HG02588 (cell line): ENCODE measurements around the gene PTPN5.
A peak's percentile ranks its signal among the peaks of the same experiment; 100 is the strongest.

ENCODE experiments used
- ATAC-seq: cut with Tn5 transposase; IDR thresholded peaks from one replicate; pipeline ENCODE4 v1.9.1; 2021; ENCODE audit warnings: mild to moderate bottlenecking, moderate library complexity; ENCODE audit not compliant: unreplicated experiment

The PTPN5 gene

DNA sequence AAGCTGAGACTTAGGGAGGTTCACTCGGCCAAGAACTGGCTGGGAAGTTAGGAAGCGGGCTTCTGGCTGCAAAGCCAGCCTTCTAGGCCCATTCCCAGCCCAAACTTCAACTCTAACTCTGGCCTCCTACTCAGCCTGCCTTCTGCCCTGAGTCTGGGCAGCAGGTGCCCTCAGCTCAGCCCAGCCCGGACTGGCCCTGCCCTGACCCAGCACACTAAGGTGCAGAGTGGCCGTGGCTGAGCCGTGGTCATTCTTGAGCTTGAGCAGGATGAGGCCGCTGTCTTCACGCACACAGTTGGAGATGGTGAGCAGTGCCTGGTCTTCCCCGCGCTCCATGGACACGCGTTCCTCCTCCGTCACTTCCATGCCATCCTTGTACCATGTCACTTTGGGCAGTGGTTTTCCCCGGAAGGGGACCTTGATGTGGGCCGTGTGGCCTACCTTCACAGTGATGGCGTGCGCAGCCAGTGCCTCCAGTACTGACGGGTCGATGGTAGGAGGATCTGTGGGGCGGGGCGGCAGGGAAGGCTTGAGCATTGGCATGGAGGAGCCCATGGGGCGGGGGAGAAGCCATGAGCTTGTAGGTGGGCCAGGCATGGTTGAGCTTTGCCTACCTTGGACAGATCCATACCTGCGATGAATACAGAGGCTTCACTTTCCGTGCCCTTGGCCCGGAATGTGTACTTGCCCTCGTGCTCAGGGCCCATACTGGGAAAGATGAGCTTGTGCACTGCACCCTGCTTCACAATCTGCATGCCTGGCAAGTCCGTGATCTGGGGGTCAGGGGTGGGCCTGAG lies 77.8 kb downstream of the PTPN5 start:
- no peak for ATAC-seq

DNA sequence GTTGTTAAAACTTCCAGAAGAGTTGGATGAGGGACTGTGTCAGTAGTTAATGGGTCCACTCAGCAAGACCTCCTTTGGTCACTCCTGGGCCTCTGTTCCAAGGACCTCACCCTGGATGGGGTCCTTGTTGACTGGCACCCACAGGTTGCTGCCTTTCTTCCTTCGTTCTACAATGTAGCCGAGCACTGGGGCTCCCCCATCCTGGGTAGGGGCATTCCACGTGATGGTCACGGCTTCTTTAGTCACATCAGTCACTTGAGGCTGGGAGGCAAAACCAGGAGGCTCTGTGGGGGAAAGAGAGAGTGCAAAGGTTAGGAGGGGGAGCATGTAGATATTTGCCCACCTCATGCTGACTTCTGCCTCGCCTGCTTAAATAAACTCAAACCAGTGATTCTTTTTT lies 81.1 kb downstream of the PTPN5 start:
- no peak for ATAC-seq

DNA sequence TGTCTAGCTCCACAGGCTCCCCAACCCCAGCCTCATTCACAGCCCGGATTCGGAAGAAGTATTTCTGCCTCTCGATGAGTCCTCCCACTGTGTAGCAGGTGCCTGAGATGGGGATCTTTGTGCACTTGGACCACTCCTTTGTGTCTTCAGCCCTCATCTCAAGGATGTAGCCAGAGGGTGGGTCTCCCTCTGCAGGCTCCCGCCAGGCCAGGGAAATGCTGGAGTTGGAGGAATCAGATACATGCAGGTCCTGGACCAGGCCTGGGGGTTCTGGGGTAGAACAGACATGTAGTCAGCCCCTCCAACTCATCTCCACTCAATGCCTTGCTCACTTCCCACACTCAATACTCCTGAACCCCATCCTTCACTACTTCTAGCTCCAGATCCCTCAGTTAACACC lies 82.2 kb downstream of the PTPN5 start:
- no peak for ATAC-seq

DNA sequence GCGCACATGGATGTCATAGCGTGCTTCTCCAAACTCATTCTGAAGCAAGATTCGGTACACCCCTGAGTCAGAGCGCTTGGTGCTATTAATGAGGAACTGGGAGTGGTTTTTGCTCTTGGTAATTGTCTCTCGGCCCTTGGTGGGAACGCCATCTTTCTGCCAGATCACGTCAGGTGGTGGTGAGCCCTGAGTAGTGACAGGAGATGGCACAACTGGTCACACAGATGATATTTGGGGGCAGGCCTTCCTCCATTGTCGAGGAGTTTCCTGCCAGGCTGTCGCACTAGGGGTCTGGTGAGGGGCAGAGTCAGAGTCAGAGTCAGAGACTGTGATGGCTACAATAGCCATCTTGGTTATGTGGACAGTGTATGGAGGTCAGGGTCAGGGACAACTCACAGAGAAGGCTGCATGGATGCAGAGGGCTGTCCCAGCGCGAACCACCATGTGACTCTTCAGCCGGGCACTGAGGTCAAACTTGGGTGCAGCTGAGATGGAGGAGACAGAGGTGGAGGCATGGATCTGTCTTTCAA lies 83.7 kb downstream of the PTPN5 start:
- no peak for ATAC-seq

DNA sequence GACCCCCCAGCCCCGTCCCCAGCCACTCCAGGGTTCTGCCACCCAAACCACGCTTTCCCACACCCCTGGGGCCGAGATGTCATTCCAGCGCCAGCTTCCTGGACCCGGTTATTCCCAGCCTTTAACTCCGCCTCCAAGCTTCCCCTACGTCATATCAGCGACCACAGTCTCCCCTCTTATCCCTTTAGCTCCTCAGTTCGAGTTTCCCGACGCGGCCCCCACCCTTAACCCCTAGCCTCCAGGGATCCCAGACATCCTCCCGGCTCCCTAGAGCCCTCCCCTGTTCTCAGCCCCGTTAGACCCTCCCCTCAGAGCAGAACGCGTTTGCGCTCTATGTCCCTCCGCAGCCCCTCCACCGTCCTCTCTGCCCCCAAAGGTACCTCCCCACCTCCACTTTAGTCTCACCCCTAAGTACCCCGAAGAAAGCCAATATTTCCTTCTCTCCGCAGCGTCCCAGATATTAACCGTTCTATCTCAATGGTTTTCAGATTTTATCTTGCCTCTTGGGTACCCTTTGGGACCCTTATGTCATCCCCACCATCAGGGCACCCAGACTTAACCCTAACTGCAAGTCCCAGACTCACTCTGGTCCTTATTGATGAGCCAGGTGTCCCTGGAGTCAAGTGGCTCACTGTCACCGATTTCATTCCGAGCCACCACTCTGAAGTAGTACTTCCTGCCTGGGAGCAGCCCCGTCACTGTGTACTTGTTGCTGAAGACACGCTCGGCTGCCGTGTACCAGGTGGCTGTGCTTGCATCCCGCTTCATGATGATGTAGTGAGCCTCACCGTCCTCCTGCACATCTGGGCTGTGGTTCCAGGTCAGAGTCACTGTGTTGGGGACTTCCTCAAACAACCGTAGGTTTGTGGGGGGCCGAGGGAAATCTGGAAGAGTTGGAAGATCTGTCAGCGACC lies 85.0 kb downstream of the PTPN5 start:
- peak; percentile 43 for ATAC-seq

DNA sequence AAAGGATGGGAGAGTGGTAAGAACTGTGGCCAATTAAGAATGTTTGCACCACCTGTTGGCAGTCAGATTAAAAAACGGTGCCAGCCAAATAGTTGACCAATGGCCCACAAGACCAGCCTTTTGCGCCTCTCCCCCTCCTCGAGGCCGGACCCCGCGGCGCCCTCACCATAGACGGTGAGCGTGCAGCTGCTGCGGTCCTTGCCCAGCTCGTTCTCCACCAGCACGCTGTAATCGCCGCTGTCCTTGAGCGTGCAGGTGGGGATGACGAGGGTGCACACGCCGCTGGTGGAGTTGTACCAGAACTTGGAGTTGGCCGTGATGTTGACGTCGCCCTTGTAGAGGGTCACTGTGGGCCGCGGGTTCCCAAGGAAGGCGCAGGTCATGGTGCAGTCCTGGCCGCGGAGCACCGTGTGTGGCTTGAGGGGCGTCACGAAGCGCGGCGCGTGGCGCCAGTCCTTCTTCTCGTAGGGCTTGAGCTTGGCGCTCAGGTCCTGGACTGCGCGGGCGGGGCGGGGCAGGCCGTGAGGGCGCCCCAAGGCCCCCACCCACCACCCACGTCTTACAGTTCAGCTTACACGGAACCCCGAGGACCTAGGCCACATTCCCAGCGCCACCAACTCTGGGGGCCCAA lies 85.8 kb downstream of the PTPN5 start:
- no peak for ATAC-seq

DNA sequence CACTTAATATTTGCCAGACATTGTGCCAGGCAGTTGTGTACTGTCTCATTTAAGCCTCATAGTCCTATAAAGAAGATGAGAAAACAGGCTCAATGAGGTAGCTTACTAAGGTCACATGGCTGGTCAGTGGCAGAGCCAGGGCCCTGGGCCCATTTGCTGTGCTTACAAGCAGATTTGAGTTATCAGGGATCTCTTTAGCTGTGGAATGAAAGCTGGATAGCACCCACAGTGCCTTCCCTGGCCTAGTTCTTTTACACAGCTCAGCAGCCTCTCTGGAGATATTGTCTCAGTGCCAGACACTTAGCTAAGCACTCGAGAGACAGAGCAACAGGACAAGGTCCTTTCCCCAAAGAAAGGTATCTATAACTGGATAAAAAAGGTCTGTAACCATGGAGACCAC lies 86.9 kb downstream of the PTPN5 start:
- no peak for ATAC-seq

DNA sequence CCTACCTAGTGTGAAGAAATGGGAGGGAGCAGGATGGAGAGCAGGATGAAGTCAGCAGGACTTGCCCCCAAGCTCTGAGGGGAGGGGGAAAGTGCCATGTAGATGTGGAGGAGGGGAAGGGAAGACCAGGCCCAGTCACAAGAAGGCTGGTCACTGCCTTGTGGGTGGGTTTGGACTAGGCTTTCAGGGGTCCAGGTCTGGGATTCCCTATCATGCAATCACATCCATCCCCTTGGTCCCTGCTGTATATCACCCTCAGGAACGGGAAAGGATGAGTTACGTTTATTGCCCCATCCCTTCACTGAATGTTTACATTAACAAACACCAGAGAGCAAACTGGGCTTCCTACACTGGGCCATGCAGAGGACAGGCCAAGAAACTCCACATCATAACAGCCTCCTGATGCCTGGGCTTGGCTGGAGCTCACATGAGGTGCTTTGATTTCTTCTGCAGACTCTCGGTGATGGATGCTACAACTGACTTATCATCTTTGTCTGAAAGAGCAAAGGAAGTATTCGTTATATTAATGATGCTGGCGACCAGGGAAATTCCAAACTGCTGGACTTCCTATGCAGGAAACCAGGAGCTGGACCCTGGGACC lies 87.5 kb downstream of the PTPN5 start:
- no peak for ATAC-seq

DNA sequence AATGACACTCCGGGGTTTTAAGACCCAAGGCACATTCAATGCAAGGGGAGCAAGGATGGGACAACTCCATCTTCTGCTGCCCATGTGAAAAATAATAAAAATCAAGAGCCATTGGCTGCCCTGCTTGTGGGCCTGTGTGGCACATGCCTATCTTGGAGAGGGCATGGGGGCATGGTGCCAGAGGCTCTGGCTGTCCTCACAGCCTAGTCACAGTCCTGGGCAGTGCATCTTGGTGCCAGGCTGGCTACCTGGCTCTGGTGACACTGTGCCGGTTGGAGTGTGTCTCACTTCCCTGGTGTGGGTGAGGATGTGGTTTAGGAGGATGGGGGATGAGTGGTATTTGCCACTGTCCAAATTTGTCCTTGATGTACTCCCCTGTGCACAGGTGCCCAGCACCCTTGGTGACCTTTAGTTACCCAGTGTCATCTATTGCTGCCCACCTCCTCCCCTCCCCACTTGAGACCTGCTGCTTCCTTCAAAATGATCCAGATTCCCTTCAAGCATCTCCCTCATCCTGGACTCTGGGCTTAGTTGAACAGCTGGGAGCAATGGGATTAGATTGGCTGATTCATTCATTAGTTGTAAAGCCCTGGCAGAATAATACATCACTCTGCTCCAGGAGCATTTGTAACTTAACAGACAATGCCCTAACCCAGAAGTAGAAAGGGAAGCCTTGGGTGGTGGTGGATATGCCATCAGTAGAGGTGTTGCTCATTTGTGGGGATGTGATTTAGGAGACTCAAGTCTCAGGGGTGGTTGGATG lies 88.4 kb downstream of the PTPN5 start:
- ATAC-seq, result no peak

DNA sequence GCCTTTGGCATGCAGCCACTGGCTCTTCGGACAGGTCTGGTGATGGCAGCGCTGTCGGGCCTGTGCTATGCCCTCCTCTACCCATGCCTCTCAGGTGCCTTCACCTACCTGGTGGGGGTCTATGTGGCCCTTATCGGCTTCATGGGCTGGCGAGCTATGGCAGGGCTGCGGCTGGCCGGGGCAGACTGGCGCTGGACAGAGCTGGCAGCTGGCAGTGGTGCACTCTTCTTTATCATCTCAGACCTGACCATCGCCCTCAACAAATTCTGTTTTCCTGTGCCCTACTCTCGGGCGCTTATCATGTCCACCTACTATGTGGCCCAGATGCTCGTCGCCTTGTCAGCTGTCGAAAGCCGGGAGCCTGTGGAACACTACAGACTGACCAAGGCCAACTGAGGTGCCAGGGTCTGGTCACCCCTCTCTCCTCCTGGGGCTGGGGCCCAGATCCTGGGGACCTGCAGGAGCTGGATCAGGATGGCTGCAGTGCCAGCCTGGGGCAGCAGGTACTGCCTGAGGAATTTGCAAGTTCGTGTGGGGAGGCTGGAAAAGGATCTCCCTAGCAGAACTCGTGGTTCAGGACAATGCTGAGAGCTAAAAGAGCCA lies 89.9 kb downstream of the PTPN5 start:
- no peak for ATAC-seq

DNA sequence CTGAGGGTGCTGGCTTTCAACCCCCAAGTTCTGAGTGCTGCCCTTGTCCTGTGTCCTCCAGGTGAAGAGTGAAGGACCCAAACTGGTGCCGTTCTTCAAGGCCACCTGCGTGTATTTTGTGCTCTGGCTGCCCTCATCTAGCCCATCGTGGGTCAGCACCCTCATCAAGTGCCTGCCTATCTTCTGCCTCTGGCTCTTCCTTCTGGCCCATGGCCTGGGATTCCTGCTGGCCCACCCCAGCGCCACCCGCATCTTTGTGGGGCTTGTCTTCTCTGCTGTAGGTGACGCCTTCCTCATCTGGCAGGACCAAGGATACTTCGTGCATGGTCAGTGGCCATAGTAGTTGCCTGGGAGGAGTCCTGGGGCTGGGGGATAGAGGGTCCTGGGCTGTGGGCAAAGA lies 90.7 kb downstream of the PTPN5 start:
- ATAC-seq, result no peak

DNA sequence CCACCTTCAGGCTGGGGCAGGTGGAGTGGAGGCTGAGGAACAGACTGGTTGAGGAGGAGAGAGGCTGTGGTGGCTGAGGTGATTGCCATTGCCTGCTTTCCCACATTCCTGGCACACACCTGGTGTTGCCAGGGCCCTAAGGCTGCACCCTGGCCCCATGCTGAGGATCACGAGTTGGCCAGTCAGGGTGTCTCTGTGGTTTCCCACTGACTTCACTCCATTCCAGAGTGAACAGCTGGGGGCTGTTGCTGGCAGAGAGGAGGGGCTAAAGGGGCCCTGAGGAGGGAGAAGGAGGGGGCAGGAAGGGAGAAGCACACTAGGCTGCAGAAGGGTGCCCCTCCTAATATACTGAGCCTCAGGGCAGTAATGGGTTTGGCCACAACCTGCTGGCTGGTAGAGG lies 91.2 kb downstream of the PTPN5 start:
- ATAC-seq, result no peak

DNA sequence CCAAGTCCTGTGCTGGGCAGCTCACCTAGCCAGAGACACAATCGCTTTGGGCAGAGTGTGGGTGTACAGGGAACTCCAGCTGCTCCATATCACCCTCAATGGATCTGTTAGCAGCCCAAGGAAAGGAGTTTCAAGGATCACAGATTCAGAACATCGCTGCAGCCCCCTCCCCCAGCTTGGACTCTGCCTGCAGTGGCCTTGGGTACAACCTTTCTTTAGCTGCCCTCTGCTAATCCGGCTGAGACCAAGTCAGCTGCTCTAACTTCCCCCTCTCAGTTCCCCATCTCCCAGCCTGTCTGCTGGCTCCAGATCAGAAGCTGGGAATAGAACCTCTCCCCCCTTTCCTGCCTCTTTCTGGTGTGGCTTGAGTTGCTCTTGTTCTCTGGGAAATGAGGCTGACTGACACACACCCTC lies 91.7 kb downstream of the PTPN5 start:
- no peak for ATAC-seq

DNA sequence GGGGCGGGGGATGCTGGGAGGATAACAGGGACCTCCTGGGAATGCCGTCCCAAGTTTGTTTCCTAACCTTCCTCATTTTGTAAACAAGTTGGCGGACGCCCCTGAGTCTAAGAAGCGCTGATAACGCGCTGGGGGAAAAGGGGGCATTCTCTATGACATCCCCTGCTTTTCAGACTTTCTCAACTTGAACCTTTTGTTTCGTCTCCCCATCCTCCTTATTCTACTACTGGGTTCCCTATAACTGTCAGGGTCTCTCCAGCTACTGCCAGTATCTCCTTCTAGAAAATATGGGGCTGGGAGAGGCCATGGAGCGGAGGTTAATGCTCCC lies 92.4 kb downstream of the PTPN5 start:
- ATAC-seq, result no peak

DNA sequence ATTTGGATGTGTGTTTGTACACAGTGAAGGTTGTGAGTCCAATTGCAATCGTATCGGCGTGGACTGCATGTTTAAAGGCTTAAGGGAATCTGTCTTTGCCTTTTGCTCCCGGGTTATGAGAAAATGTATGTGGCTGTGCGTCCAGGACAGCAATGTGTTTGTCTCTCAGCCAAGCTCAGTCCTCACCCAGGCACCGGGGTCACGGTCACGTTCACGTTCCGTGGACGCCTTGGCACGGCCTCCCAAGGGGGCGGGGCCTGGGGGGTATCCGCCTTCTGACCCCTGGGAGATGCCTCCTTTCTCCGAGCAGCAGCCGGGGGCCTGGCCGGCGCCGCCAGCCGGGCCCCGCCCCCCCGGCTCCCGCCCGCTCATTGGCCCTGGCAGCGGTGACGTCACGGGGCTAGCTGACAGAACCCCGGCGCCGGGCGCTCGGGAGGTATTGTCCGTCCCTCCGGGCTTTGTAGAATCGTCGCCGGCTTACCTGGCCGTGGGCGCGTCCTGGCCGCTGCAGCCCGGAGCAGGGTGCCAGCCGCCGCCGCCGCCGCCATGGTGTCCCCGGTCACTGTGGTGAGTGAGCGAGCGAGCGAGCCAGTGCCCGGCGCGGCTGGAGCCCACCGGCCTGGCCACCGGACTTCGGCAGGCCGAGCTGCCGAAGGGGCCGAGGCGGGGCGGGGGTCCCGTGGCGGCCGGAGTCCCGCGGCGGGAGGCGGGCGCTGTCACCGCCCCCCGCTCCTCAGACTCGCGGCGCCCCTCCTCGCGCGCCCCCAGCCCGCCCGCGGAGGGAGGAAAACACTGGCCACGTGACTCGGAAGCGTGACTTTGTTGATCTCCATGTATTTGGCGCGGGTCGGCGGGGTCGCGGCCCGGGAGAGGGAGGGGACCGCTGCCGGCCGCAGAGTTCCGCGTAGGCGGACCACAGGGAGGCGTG lies 93.0 kb downstream of the PTPN5 start, which contains the start of gene TMEM86A:
TMEM86A (plus strand) TSS at position 439 of the 928 bp plus-strand sequence; CDS start at position 547, 108 bp downstream.
- ATAC-seq, result peak; percentile 93

DNA sequence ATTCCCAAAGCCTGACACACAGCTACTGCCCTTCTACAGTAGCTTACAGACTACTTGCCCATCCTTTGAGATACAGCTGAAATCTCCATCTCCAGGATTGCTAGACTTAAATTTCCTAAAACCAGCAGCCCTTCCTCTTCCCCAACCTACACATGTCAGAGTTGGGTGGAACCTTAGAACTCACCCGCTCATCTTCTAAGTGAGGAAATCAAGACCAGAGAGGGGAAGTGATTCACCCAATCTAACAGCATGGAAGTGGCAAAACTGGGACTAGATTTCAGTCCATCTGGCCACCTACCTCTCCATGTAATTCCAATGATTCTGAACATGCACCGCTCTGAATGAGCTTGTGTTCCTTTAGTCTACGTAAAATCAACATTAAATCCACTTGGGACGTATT lies 94.0 kb downstream of the PTPN5 start:
- ATAC-seq, result no peak

DNA sequence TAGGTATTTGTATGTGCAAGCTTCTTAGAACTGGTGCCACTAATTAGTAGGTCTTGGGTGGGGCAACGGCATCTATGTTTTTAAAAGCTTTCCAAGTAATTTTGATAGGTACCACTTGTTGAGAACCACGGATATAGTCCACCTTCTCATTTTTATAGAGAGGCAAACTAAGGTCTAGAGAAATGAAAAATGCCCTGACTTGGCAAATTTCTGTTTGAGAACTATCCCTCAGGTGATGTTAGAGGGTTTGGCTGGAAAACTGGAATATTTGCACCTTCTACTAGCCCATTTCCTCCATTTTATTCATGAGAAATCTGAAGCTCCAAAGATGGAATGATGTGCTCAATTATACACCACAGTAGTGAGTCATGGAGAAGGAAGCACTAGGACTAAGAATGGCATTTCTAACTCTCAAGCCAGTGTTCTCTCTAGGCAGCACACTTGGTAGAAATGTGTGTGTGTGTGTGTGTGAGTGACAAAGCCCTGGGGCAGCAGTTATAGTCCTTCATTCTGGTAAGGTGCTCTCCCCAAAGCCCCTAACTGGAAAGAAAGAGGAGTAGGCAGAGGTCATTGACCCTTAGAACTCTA lies 94.9 kb downstream of the PTPN5 start:
- no peak for ATAC-seq
